H1 (cell line): ENCODE data around the gene KLF7. TPM values are rescaled to one million over a fixed set of nuclear protein-coding genes. Genes with fewer than 3 reads are reported as not detected.

Experiments used
- BACH1 ChIP-seq: IDR thresholded peaks from 2 replicates; pipeline ENCODE4 v1.6.1; 2012; ENCODE audit warnings: low read length, improper control_type of control experiment
- CTCF ChIP-seq, 3 experiments: IDR thresholded peaks; 1 replicate in 2 of 3; 2 replicates in 1 of 3; pipeline versions ENCODE4 v1.5.1 to v1.6.1; 2011; ENCODE audit warnings: low read length in 3 of 3, mild to moderate bottlenecking in 3 of 3, inconsistent platforms in 2 of 3, low read depth in 1 of 3, moderate library complexity in 1 of 3; ENCODE audit not compliant: insufficient read depth in 1 of 3; ENCODE audit errors: control extremely low read depth in 1 of 3
- TBP ChIP-seq: IDR thresholded peaks from 2 replicates; pipeline ENCODE4 v1.6.1; 2011; ENCODE audit warnings: low read depth, low read length, improper control_type of control experiment
- polyA plus RNA-seq, 7 experiments: library from polyadenylated mRNA; depleted of rRNA in 3 of 7; stranded (reverse) in 5 of 7; unstranded in 2 of 7; fragments of >200 nt in 5 of 7; fragments of 200-250 nt in 2 of 7; gene quantifications; 1 replicate in 5 of 7; 2 replicates in 1 of 7; 4 replicates in 1 of 7; pipeline versions ENCODE4 v1.2.1 to v1.2.3, GENCODE V29; 2011 to 2013; ENCODE audit warnings: missing spikeins in 2 of 7, mixed read lengths in 2 of 7
- total RNA-seq: library from RNA; stranded (reverse); fragmentation: NEBNext Ultra II Directional; extraction: Animal tissue kit (Norgen Biotek cat#: 25700); gene quantifications from 2 replicates; pipeline ENCODE4 v1.2.1, GENCODE V29; 2021

KLF7 gene
- total and polyA plus RNA-seq, 2 of the 8 experiments (the other 6 are each of a cell fraction or from before 2014, with no cell fraction given) = 9.6 to 23.3 TPM

- TF ChIP-seq CTCF (IDR thresholded peaks at IDR 0.05; ENCODE audit: control extremely low read depth in 1 of 3, insufficient read depth in 1 of 3, low read depth in 1 of 3, low read length in 3 of 3) (no peak), TBP (no peak), BACH1 (no peak)
- TF ChIP-seq, all 59 proteins: peak for 0
Measured at GRCh38 chr2:207113414-207113813, 52.3 kb downstream of the KLF7 start (continued).
